Measurements from ENCODE around the gene BRK1.
"Not testable (repeated sequence)": the region's sequence is repeated elsewhere in the genome, so short reads cannot be mapped to it uniquely, and the experiment has no call there.

BRK1 gene

DNA sequence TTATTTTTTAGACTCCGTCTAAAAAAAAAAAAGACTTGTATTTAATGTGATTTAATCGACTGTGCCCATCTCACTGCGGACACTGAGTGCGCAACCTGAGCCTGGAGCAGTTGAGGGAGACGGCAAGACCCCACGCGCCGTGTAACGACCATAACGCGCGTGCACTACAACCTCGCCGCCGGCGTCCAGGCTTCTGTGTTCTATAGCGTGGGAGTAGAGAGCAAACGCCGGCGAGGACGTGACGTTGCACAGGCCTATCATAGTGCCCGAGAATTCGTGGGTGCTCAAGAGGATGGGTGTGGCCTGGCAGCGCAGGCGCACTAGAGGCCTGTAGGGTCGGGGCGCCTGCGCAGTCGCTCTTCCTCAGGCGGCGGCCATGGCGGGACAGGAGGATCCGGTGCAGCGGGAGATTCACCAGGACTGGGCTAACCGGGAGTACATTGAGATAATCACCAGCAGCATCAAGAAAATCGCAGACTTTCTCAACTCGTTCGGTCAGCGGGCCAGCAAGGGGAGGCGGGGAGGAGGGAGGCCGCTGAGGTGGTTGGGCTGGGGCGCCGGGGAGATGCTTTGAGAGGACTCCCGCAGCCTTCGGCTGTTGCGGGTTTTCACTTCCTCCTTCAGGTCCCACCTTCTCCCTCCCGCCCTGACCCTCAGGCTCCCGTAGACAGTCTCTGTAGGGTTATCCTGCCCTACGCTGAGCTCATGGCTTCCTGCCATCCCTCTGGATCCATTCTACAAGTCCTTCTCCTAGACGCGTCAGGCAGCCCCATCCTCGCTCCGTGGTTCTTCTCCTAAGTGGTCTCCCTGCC lies at the start of gene BRK1:
Gene BRK1 (plus strand): TSS at position 350 of the 812 bp plus-strand sequence. CDS start 27 bp downstream, at position 377.
- peak; percentile 93 for DNase-seq

DNA sequence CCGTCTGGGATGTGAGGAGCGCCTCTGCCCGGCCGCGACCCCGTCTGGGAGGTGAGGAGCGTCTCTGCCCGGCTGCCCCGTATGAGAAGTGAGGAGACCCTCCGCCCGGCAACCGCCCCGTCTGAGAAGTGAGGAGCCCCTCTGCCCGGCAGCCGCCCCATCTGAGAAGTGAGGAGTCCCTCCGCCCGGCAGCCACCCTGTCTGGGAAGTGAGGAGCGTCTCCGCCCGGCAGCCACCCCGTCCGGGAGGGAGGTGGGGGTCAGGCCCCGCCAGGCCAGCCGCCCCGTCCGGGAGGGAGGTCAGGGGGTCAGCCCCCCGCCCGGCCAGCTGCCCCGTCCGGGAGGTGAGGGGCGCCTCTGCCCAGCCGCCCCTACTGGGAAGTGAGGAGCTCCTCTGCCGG lies 45.4 kb upstream of the BRK1 start:
- DNase-seq, result not testable (repeated sequence)

DNA sequence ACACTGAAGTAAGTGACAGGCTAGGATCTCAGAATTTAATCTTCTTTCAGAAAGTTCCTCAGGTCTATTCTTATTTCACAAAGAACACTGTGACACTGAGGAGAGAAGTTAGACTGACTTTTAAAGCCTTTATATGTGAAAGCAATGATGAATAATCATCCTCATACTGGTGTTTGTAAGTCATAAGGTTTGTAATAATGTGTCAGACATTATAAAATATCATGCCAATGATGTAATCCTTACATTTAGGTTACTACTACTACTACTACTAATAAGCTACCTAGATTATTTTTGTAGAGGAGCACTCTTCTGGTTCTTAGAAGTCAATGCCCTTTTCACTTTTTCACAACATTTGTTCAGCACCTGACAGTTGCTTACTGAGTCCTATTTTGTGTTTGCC lies 40.8 kb upstream of the BRK1 start:
- DNase-seq, result no peak

DNA sequence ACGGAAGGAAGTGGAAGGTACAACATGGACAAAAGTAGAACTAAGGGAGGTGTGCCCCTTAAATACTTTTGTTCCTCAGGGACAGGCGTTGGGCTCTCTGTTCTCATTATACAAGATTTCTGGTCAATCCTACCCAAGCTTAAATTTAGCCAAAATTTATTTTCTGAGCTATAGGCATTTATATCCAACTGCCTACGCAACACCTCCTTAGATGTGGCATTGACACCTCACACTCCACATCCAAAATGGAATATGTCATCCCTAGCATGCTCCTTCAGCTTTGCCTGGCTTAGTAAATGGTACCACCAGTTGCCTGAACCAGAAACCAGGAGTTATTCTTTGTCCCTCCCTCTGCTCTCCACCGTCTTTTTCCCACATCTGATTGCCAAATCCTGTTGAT lies 33.6 kb upstream of the BRK1 start:
- no peak for DNase-seq

DNA sequence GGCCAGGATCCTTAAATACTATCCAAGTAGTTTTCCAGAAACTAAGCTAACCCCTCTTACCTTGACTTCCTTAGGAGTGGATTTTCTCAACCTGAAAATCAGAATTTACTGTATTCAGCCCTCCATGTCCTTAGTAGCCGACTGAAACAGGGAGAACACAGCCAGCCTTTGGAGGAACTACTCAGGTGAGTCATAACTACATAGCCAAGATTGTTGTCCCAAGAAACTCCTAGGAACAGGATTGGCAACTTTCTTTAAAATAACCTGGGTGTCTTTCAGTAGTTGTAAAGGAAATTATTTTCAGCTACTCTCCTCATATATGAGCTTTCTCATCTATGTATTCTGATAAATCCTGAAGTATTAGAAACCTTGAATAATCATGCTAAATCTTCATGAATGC lies 29.7 kb upstream of the BRK1 start:
- DNase-seq, result no peak

DNA sequence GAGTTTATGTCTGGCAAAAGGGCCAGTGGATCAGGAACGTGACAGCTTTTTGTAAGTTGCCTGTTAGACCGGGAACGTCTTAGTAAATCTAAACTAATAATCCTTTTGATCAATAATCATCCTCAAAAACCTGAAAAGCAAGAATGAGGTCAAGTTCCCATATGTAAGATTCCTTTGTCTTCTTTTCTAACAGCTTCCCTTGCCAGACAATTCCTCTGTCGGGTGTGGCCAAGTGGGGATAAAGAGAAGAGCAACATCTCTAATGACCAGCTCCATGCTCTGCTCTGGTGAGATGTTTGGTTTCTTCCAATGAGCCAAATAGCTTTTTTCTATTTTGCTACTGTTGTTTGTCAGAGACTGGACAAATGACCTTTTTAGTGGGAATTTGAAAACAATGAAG lies 27.2 kb upstream of the BRK1 start:
- DNase-seq, result no peak

DNA sequence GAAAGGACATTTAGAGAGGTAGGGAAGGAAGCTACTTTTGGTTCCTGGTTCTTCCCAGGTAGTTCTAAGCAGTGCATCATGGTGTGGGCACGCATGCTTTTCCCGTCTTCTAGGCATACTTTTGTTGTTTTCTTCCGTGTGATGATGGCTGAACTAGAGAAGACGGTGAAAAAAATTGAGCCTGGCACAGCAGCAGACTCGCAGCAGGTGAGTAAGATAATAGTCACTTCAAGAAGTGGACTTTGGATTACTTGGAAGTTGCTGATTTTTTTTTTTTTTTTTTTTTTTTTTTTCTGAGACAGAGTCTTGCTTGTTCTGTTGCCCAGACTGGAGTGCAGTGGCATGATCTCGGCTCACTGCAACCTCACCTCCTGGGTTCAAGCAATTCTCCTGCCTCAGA lies 25.3 kb upstream of the BRK1 start:
- no peak for DNase-seq

DNA sequence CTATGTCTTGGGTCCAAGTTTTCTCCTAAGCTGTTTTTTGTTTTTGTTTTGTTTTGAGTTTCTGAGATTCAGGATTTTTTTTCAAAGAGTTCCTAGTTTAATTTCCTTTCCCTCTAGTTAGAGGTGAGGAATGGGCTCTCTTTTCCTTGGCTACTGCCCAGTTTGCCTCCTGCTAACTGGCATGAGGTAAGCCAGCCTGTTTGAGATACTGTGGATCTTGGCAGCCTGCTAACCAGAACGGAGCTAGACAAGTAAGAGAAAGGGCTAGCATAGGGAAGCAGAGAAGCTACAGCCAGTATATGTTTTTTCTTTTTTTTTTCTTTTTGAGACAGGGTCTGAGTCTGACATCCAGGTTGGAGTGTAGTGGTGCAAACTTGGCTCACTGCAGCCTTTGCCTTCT lies 24.7 kb upstream of the BRK1 start:
- not testable (repeated sequence) for DNase-seq

DNA sequence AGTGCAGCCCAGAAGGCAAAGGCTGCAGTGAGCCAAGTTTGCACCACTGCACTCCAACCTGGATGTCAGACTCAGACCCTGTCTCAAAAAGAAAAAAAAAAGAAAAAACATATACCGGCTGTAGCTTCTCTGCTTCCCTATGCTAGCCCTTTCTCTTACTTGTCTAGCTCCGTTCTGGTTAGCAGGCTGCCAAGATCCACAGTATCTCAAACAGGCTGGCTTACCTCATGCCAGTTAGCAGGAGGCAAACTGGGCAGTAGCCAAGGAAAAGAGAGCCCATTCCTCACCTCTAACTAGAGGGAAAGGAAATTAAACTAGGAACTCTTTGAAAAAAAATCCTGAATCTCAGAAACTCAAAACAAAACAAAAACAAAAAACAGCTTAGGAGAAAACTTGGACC lies 24.1 kb upstream of the BRK1 start:
- DNase-seq, result not testable (repeated sequence)

DNA sequence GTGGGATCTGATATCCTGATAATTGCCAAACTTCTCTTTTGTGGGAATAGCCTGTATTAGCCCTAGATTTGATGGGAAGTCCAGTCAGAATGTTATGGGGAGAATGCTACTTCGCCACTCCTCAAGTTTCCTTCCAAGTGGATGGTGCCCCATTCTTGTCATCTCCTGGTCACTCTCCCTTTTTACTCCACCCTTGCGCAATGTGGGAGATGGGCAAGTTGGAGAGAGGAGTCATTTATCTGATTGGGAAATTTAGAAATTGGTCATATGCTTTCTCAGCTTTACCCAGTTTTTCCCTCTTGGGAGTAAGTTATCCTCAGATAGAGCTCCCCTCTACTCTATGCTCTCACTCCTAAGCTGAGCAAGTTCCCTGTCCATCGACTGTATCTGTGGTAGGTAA lies 21.8 kb upstream of the BRK1 start:
- no peak for DNase-seq

DNA sequence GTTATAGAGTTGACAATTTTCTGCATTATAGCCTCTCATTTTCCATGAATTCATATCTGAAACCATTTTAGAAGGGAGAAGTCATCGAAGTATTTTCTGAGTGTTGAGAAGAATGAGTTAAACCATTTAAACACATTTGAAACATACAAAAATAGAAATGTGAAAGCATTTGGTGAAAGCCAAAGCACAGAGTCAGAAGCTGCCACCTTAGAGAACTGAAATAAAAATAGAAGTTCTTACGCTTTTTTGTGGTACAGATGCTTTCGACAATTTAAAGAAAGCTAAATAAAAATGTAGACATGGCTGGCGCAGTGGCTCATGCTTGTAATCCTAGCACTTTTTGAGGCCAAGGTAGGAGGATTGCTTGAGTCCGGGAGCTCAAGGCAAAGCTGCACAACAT lies 16.4 kb upstream of the BRK1 start:
- no peak for DNase-seq

DNA sequence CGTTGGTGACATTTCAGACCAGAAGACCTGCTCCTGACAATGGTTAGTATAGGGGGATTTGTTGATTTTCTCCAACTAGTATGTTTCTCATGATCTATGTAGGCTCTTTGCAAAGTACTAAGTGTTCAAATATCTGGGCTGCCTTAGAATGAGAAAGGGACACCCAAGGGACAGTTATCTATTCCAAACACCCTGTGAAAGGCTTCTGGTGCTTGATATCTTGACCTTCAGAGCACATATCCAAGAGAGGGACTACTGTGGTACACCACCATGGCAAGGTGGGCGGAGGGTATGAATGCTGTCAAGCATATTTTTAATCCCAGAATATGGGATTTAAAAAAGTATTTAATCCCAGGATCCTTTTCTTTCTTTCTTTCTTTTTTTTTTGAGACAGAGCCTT lies 8.6 kb upstream of the BRK1 start:
- no peak for DNase-seq

DNA sequence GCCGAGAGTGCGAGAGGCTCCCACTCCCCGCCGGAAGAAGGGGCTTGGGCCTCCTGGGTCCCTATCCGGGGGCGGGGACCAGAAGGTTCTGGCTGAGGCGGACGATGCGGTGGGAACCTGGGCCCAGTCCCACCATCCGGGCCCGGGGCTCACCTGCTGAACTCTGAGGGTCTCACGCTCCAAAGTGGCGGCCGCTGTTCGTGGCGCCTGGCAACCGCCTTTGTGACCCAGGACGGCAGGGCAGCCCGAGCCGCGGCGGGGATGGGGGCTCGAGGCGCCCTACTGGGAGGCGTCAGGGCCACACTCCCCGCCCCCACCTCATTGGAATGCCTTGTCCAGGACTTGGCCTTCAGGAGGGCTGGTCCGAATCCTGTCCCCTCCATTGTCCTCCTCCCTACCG lies 7.4 kb upstream of the BRK1 start, which contains the start of gene FANCD2OS:
Gene FANCD2OS (minus strand): TSS at position 165 of the 400 bp plus-strand sequence. CDS start 3,481 bp downstream, outside the sequence.
- no peak for DNase-seq

DNA sequence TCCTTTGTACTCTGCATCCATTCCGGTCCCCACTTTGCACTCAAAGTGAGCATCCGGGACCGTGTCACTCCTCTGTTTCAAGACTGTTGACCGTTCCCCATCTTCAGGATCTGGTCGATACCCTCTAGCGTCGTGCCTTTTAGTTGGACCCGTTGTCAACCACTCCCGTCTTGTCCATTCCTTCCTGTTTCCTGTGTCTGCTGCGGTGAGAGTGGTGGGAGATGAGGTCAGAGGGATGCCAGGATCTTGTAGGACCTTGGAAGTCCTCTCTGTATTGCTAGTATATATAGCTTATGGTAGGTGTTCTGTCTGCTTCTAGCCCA lies 624 bp downstream of the BRK1 start:
- no peak for DNase-seq

DNA sequence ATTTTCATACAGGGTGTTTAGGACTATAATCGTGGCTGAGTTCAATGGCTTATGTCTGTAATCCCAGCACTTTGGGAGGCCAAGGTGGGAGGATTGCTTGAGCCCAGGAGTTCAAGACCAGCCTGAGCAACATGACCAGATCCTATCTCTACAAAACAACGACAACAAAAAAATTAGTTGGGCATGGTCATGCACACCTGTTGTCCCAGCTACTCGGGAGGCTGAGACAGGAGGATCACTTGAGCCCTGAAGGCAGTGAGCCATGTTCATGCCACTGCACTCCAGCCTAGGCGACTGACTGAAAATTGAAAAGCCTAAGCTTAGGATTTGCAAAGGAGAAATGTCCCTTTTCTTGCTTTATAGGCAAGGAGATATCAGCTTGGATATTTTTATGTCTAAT lies 1.5 kb downstream of the BRK1 start:
- no peak for DNase-seq

DNA sequence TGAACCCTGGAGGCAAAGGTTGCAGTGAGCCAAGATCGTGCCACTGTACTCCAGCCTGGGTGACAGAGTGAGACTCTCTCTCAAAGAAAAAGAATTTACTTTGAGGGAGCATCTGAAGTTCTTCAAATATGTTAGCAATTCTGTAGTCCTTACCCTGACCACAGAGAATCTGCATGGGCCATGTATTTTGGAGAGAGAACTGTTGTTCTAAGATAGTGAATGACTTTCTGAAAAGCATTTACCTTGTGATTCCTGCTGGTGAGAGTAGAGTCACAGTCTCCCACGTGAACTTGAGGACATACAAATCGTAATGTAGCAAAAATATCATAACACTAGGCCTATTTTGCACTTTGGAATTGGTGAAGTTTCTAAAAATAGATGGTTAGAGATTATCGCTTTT lies 3.9 kb downstream of the BRK1 start:
- no peak for DNase-seq

DNA sequence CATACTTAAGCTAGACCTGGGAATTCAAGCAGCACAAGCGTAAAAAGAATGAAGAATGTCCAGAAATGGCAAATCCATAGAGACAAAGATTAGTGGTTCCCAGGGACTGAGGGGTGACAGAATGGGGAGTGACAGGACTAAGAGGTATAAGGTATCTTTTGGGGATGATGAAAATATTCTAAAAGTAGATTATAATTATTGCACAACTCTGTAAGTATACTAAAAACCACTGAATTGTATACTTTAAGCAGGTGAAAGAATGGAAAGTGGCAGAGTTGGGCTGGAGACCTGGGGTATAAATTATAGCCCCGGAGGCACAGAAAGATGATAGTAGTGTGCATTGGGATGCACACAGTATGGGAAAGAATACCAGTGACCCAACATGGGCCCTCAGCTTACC lies 5.6 kb downstream of the BRK1 start:
- DNase-seq, result no peak

DNA sequence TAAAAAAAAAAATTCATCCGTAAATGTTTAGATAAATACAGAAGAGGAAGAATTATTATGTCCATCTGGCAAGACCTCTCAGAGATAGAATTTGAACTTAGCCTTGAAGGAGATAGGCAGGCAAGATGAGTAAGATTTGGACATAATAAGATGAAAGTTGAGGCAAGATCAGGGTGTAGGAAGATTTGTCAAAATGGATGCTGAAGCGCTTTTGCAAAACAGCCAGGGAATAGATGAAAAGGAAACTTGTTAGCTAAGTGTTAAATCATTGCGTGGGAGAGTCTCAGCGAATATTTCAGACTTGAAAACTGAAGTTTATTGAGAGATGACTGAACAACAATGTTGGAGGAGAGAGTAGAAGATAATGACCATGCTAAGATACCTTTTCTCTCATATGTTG lies 7.2 kb downstream of the BRK1 start:
- DNase-seq, result no peak

DNA sequence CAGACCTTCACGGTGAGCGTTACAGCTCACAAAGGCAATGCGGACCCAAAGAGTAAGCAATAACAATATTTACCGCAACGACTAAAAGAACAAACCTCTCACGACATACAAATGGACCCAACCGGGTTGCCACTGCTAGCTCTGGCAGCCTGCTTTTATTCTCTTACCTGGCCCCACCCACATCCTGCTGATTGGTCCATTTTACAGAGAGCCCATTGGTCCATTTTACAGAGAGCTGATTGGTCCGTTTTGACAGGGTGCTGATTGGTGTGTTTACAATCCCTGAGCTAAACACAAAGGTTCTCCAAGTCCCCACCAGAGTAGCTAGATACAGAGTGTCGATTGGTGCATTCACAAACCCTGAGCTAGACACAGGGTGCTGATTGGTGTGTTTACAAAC lies 20.4 kb downstream of the BRK1 start:
- not testable (repeated sequence) for DNase-seq

DNA sequence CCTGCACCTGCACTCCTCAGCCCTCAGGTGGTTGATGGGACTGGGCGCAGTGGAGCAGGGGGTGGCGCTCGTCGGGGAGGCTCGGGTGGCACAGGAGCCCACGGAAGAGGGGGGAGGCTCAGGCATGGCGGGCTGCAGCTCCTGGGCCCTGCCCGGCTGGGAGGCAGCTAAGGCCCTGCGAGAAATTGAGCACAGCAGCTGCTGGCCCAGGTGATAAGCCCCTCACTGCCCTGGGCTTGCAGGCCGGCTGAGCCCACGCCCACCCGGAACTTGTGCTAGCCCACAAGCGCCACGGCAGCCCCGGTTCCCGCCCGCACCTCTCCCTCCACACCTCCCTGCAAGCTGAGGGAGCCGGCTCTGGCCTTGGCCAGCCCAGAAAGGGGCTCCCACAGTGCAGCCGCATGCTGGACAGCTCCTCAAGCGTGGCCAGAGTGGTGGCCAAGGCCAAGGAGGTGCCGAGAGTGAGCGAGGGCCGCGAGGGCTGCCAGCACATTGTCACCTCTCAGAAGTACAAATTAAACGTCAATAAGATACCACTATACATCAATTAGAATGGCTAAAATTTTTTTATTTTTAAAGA lies 21.0 kb downstream of the BRK1 start:
- DNase-seq, result no peak

DNA sequence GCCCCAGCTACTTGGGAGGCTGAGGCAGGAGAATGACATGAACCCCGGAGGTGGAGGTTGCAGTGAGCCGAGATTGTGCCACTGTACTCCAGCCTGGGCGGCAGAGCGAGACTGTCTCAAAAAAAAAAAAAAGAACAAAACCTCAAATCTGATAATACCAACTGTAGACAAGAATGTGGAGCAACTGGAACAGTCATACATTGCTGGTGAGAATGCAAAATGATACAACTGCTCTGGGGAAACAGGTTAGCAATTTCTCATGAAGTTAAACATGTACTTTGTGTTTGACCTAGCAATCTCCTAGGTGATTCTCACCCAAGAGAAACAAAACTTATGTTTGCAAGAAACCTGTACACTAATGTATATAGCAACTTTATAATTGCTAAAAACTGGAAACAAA lies 21.7 kb downstream of the BRK1 start:
- no peak for DNase-seq

DNA sequence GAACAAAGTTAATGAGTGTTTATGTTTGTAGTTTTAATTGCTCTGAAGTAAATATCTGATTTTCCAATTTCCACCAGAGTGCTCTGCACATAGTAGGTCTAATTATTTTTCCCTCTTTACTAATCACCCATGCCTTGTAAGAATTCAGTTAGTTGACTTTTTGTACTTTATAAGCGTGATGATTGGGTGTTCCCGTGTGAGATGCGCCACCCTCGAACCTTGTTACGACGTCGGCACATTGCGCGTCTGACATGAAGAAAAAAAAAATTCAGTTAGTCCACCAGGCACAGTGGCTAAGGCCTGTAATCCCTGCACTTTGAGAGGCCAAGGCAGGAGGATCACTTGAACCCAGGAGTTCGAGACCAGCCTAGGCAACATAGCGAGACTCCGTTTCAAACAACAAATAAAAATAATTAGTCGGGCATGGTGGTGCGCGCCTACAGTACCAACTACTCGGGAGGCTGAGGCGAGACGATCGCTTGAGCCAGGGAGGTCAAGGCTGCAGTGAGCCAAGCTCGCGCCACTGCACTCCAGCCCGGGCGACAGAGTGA lies 25.6 kb downstream of the BRK1 start:
- no peak for DNase-seq

DNA sequence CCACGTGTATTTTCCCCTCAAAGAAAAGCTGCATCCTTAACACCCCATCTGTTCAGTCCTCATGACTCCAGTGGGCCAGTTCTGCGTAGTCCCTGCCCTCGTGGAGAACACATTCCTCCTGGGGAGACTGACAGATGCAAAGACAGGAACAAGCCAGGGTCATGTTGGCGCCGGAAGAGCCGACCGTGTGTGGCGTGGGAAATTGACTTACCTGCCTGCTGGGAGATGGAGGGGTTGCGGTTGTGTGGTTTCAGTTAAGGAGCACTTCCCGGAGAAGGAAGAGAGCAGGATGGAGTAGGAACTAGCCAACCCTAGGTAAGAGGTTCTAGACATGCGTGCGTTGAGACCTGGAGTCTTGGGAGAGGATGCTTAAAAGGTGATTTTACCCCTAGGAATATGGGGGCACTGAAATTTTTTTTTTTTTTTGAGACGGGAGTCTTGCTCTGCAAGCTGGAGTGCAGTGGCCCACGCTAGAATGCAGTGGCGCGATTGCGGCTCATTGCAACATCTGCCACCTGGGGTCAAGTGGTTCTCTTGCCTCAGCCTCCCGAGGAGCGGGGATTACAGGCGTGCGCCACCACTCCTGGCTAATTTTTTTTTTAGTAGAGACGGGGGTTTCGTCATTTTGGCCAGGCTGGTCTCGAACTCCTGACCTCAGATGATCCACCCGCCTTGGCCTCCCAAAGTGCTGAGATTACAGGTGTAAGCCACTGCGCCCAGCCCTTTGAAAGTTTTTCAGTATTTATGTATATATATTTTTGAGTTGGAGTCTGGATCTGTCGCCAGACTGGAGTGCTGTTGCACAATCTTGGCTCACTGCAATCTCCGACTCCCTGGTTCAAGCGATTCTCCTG lies 27.5 kb downstream of the BRK1 start:
- DNase-seq, result peak; percentile 14

DNA sequence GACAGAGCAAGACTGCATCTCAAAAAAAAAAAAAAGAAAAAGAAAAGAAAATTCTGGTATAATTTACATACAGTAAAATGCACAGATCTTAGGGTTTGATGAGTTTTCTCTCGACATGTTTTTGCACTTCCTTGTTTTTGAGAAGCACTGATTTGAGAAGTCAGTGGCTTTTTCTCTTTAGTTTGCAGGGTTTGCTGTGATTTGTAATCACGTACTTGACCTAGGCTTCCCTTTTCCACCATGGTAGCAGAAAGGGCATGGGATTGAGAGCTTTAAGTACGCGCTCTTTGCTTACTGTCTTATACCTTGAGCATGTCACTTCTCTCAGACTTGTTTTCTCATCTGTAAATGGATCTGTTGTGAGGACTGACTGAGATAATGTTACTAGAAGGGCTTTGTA lies 30.2 kb downstream of the BRK1 start:
- DNase-seq, result no peak

All from activated naive CD4-positive, alpha-beta T cell treated with anti-CD3 and anti-CD28 coated beads, Interleukin-2, amount 50 U/mL, for 16 hours (primary cell).